GM18505 (cell line): ENCODE results near the gene MEIS2.

Experiments
- ATAC-seq: cut with Tn5 transposase; IDR thresholded peaks from one replicate; pipeline ENCODE4 v1.9.1; 2021; ENCODE audit not compliant: unreplicated experiment
- POLR2A ChIP-seq: IDR thresholded peaks from 4 replicates; pipeline ENCODE4 v1.6.1; 2011; ENCODE audit warnings: borderline replicate concordance; ENCODE audit not compliant: insufficient read depth, insufficient read length; ENCODE audit errors: extremely low read depth

MEIS2 gene

DNA sequence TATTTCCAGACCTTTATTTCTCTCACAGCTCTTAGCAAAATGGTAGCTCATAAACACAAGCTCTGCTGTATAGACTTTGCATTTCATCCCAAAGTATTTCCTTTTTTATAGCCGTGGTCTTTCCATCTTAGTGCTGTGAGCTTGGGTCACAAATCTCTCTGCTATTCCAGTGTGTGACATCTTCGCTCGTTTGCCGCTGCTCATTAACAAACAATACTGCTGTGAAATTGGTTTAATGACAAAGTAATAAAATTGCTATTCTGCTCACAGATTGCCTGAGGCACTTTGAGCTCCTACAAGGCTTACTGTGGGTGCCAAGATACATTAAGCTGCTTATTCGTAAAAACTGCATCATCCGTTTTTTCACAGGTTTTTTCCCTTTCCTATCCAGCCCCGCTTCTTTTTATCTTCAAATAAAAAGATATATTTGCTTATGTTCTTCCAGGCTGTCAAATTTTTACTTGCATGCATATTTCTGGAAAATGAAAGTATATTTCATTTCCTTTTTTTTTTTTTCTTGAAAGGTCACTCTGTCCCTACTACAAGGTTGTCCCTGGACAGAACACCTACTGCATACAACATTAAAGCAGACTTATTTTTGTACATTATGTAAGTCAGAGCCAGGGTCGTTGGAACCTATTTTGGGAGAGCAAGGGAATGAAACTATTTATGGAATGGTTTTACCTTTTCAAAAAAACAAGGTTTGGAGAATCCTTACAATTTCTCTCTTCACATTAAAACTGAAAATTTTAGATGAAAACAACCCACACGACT is 174.5 kb downstream of the MEIS2 start:
- ATAC-seq: no peak
- no peak for TF ChIP-seq POLR2A

- TF ChIP-seq POLR2A: no peak
- ATAC-seq: no peak
Measured at GRCh38 chr15:36925049-36925448, 175.3 kb downstream of the MEIS2 start.

GRCh38 chr15:36924034-36924433 is 176.3 kb downstream of the MEIS2 start:
- no peak for ATAC-seq

GRCh38 chr15:36921484-36922091 is 178.8 kb downstream of the MEIS2 start:
- TF ChIP-seq POLR2A: no peak

More at GRCh38 chr15:36924034-36924433, 176.3 kb downstream of the MEIS2 start:
- TF ChIP-seq POLR2A: no peak

GRCh38 chr15:36917411-36918267 is 182.7 kb downstream of the MEIS2 start:
- TF ChIP-seq POLR2A: no peak
- ATAC-seq: no peak

More at GRCh38 chr15:36921484-36922091, 178.8 kb downstream of the MEIS2 start:
- ATAC-seq: no peak

GRCh38 chr15:36914960-36915808 is 185.2 kb downstream of the MEIS2 start:
- no peak for ATAC-seq
- no peak for TF ChIP-seq POLR2A

DNA sequence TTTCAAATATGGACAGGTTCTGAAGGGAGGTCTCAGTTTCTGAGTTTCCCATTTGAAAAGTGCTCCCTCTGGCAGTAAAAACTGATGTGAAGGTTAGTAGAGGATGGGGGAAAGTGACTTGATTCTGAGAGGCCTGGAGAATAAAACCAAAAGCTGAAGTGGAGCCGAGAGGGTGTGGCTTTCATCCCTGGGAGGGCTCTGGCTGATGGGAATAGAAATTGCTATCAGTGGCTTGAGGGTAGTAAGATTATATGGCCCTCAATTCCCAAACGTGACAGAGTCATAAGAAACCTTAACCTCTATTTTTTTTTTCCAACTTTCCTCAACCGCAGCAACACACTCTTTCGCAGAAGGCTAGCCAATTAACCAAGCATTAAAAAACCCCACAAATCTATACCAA is 185.9 kb downstream of the MEIS2 start:
- no peak for TF ChIP-seq POLR2A
- no peak for ATAC-seq

DNA sequence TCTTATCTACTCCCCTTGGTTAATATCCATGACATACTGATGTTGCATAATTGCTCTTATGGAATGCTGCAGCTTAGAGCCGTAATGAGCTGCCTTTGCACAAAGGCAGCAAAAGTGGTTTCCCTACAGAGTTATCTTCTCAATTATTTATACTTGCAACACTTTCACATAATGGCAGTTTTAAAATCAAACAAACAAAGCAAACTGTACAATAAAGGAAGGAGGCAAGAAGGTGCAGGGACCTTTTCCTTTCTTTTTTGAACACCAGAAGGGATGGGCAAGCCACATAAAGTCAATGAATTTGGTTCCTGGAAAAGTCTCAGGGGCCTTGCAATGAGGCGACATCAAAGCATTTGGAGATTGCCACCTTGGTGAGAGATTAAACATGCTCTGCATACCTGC is 188.0 kb downstream of the MEIS2 start:
- TF ChIP-seq POLR2A: no peak
- no peak for ATAC-seq

GRCh38 chr15:36911322-36911944 is 188.9 kb downstream of the MEIS2 start:
- no peak for TF ChIP-seq POLR2A
- ATAC-seq: no peak

DNA sequence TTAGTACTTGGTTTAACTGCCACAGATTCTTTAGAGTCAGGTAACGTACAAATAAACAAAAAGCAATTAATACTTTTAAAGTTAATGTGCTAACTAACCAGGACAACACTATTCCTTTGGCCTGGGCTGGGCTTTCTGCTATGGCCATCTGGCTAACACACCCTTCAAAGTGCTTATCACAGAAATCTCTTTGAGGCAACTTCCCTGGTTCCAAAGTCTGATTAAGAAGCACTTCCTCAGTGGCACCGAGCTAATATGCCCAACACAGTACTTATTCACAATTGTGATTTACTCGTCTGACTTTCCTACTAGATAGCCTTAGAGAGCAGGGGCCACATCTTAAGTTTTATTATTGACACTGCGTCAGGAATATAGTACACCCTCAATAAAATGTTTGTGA is 191.4 kb downstream of the MEIS2 start:
- TF ChIP-seq POLR2A: no peak
- no peak for ATAC-seq

- TF ChIP-seq POLR2A: no peak
- ATAC-seq: no peak
Measured at GRCh38 chr15:36907295-36907694, 193.1 kb downstream of the MEIS2 start.

DNA sequence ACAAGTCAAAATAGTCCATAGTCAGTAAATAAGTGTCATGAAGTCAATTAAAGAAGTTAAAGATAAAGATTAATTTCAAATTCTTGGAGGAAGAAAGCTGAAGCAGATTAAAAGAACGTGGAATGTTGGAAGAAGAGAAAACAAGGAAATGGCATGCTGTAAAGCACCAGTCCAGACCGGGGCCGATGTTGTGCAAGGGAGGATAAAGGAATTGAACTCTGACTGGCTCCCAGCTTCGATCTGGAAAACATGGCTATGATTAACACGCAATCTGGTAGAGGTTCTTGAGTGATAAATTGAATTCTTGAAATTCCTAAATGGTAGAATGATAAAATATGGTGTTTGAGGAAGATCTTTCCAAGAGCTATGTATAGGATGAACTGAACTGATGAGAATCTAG is 194.4 kb downstream of the MEIS2 start:
- no peak for TF ChIP-seq POLR2A
- no peak for ATAC-seq
